ENCODE results near the gene FHAD1.
"Not testable (repeated sequence)": the region's sequence is repeated elsewhere in the genome, so short reads cannot be mapped to it uniquely, and the experiment has no call there.

Gene FHAD1

DNA sequence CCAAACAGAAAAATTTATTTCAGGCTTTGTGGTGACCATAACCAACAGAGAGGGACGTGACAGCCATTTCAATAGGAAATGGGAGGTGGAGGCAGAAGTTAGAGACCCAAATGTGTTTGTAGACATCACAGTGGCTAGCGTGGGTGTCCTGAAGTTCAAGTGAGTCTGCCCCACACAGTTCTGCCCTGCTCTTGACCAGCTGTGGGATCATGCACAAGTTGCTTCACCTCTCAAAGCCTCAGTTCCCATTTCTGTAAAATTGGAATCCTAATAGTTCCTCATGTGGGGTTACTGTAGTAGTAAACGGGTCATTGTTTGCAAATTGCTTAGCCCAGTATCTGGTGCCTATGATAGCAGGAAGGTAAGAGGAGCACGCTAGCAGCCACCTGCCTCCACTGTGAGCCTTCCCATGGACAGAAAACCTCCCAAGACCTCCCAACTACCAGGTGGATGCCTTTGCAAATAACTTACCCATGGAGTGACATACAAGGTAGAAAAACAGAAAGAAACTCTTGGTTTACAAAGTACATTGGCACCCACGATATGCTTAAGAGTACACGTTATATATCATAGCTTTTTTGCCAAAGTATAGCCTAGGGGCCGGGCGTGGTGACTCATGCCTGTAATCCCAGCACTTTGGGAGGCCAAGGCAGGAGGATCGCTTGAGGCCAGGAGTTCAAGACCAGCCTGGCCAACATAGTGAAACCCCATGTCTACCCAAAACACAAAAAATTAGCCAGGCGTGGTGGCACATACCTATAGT is 29.1 kb downstream of the FHAD1 start:
- FAIRE-seq, result no peak
- DNase-seq (ENCODE audit: insufficient read length, low spot score), result no peak

DNA sequence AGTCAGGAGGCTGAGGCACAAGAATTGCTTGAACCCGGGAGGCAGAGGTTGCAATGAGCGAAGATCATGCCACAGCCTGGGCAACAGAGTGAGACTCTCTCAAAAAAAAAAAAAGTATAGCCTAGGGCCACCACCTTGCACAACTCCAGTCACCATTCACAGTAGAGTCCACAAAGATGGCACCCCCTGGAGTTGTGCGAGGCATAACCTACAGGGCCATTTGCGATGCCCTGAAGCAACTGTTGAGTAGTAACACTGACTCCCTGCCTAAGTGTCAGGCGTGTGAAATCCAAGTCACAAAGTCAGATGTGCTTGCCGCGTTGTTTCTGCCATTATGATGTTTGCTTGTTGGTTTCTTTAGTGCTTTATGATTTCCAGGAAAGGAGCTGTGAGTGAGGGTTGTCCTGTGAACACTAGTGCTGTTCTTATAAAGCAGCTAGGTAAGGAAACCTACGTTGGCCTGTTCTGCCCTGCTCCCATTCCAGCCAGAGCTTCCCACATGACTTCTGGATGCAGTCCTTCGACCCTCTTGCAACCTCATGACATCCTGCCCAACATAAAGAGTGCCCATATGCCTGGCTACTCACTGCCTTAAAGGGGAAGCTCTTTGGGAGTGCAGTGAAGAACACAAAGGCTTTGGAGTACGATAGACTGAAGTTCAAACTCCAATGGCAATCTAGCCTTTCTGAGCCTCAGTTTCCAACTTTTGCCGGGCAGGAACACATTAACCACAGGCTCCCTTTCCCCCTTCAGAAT is 29.8 kb downstream of the FHAD1 start:
- DNase-seq (ENCODE audit: insufficient read length, low spot score) (no peak), FAIRE-seq (no peak)

- FAIRE-seq, result no peak
- no peak for DNase-seq (ENCODE audit: insufficient read length, low spot score)
These were observed 30.4 kb downstream of the FHAD1 start for GRCh38 chr1:15277447-15277838.

- FAIRE-seq, result no peak
- no peak for DNase-seq (ENCODE audit: insufficient read length, low spot score)
These were observed 30.9 kb downstream of the FHAD1 start for GRCh38 chr1:15277933-15278332.

DNA sequence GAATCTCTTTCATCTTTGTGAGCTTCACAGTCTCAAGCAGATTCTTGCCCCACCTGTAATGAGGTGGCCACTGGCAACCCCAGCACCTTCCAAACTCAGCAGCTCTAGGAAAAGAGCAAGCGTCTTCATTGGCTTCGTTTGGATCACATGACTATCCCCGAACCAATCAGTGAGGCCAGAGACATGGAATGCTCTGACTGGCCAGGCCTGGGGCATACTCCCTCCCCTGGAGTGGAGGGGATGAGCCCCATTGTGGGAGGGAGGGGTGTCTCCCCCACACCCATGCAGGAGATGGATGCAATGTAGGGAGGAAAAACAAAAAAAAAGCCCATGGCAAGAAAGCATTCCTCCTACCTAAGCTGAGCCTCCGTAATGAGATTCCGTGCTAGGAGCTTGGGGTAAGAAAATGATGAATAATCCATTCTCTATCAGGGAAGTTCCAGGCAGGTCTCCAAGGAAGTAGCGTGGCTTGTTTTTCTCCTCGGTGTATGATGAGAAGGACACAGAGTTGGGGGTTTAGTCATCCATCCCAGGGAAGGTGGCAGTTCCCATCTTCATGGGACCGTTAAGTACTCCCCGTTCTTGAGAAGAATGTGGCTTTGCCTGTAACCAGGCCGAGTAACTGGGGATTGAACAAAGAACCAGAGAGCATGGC is 32.7 kb downstream of the FHAD1 start:
- FAIRE-seq (no peak), DNase-seq (ENCODE audit: insufficient read length, low spot score) (no peak)

DNA sequence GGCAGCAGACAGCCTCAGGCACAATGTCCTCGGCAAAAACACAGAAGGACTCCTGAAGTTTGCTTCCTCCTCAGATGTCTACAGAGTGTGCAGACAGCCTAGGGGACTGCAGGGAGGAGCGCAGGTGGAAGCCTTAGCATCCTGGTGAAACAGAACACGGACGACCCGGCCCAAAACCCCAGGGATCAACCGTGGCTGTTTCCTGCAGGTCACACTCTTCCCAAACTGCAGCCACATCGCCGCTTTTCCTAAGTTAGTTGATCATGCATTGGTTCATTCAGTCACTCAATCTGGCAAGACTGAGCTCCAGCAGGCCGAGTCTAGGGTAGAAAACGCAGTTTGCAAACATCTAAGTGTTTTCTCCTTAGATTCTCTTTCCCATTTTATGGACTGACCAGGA is 33.4 kb downstream of the FHAD1 start:
- DNase-seq (ENCODE audit: insufficient read length, low spot score), result no peak
- FAIRE-seq, result no peak

DNA sequence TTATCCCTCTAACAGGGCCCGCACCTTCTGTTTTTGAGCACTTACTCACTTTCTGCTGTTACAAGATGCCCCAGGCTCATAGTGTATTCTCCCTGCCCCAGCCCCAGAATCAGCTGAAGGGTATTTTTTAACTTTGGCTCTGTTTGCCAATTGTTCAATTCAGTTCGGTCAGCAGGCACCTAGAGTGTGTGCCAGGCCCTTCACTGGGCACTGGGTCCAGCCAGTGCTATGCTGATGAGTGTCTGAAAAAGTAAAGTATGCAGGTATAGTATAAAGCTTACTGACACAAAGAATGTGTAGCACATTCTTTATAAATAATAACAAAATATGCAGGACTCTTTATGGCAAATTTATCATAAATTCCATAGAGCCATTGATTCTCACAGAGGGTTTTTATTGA is 35.0 kb downstream of the FHAD1 start:
- FAIRE-seq, result no peak
- DNase-seq (ENCODE audit: insufficient read length, low spot score), result no peak

DNA sequence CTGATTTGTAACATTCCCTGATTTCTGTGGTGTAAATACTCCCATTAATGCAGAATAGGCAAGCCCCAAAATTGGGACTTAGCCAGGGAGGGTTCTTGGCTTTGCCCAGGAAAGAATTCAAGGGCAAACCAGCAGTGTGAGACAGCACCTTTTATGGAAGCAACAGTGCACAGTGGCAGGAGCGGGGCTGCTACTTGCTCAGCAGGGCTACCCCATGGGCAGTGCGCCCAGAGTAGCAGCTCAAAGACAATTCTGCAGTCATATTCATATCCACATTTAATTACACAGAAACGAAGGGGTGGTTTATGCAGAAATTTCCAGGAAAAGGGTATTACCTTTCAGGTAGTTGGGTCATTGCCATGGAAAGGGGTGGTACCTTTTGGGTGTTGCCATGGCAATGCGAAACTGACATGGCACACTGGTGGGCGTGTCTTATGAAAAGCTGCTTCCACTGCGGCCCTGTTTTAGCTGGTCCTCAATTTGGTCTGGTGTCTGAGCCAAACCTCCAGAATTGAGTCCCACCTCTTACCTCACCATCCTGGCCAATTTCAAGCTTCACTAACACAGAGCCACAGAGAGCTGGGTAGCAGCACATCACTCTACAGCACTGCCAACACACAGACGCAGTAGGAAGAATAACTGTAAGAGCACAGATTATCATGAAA is 35.9 kb downstream of the FHAD1 start:
- DNase-seq (ENCODE audit: insufficient read length, low spot score) (no peak), FAIRE-seq (no peak)

DNA sequence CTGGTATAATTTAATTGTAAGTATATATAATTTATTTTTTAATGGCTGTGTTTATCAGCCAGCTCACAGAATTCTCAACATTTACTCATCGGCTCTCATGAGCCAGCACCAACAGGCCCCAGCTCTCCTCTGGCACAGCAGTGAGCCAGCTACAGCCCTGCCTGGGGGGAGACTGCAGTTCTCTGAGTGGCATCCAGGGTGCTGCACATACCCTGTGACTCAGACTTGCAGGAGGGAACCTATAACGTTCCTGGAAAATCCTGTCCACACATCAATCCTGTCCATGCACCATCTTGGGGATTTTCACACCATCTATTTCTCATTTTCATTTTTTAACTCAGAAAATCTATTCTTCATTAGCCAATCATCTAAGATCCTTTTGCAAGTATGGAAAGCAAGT is 36.5 kb downstream of the FHAD1 start:
- DNase-seq (ENCODE audit: insufficient read length, low spot score) (no peak), FAIRE-seq (no peak)

- no peak for FAIRE-seq
- no peak for DNase-seq (ENCODE audit: insufficient read length, low spot score)
These were observed 39.4 kb downstream of the FHAD1 start for GRCh38 chr1:15286452-15286851.

GRCh38 chr1:15287035-15287979 is 40.3 kb downstream of the FHAD1 start:
- no peak for DNase-seq (ENCODE audit: insufficient read length, low spot score)
- no peak for FAIRE-seq

- DNase-seq (ENCODE audit: insufficient read length, low spot score) (no peak), FAIRE-seq (no peak)
These were observed 41.3 kb downstream of the FHAD1 start for GRCh38 chr1:15288173-15288926.

DNA sequence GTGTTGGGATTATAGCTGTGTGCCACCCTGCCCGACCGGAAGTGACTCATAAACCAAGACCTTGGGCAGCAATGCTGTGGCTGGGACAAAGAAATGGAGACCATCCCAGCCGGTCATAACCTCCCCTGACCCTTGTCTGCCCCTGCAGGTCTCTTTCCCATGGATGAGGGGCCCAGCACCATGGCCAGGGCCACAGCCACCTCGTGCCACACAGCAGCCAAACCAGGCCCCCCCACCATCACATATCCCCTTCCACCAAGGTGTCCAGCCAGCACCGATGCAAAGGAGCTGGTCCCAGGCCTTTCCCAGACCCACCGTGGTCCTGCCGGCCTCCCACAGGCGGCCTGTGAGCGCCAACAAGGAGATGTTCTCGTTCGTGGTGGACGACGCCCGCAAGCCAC is 42.2 kb downstream of the FHAD1 start:
- no peak for DNase-seq (ENCODE audit: insufficient read length, low spot score)
- no peak for FAIRE-seq

GRCh38 chr1:15290382-15290781 is 43.4 kb downstream of the FHAD1 start:
- DNase-seq (ENCODE audit: insufficient read length, low spot score) (no peak), FAIRE-seq (no peak)

GRCh38 chr1:15295696-15296095 is 48.7 kb downstream of the FHAD1 start:
- FAIRE-seq, result no peak
- no peak for DNase-seq (ENCODE audit: insufficient read length, low spot score)

DNA sequence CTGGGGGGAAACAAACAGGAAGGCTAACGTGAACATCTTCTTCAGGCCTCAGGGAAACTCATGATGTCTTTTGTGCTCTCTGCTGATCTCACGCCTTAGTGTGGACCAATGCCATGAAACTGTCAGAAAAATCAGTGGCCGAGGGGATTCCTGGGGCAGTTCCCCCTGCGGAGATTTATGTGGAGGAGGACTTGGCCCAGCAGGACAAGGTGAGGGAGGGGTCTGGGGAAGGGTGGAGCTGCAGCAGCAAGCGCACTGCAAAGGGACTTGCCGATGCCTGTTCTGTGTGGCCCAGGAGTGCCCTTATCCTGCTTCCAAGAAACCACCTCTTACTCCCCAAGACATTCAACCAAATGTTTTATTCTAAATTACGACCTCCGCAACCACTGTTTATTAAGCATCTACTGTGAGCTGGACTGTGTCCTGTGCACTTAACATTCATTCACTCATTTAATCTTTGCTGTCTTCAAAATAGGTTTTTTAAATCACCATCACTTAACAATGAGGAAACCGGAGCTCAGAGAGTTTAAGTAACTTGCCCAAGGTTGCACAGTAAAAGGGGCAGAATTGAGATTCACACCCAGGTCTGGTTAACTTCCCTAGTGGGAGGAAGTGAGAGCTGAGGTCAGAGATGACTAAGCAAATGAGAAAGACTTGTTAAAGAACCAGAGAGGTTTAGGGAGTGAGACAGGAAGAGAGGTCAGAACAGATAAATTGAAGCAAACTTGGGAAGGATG is 49.7 kb downstream of the FHAD1 start:
- DNase-seq (ENCODE audit: insufficient read length, low spot score) (no peak), FAIRE-seq (peak; percentile 8)

- FAIRE-seq; DNase-seq (ENCODE audit: insufficient read length, low spot score): not testable (repeated sequence)
These were observed 51.0 kb downstream of the FHAD1 start for GRCh38 chr1:15297975-15298374.

- FAIRE-seq, result no peak
- no peak for DNase-seq (ENCODE audit: insufficient read length, low spot score)
These were observed 52.2 kb downstream of the FHAD1 start for GRCh38 chr1:15299179-15299578.

DNA sequence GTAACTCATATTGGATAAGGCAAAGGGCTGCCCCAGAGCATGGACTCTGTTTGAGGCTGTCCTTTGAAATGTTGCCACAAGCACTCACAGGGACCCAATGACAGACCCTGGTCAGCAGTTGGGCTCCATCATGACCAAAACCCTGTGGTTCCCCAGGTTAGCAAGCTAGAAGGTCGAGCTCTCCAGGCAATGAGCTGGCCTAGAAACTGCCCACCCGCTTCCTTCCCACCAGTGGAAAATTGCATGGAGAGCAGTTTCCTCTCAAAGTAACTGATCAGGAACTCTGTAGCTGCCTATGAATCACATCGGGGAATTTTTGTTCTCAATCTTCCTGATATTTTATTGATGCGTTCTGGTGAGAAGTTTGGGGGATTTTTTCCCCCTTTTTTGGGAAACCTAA is 52.8 kb downstream of the FHAD1 start:
- DNase-seq (ENCODE audit: insufficient read length, low spot score) (no peak), FAIRE-seq (no peak)
